Sciatic nerve (tissue), 2 donors: ENCODE measurements around the gene IQCK. TPM values are rescaled to one million over a fixed set of nuclear protein-coding genes. Genes with fewer than 3 reads are reported as not detected.

ENCODE experiments used
- ATAC-seq: fragments of 200-7000 bp; cut with Tn5 transposase; one replicate; pipeline ENCODE4 v1.9.1; 2020; ENCODE audit warnings: mild to moderate bottlenecking, moderate library complexity
- DNase-seq: peaks from one replicate; pipeline ENCODE4 v3.0.0-alpha.2; 2020; ENCODE audit warnings: low spot score
- intact Hi-C: fragments of 100-400 bp; cut with DNase I; formaldehyde crosslinking; loops from one replicate; pipeline ENCODE4 v1.14.2; 2022
- total RNA-seq: library from RNA; stranded (reverse); fragmentation: NEBNext Ultra II Directional; extraction: Animal tissue kit (Norgen Biotek cat#: 25700); gene quantifications from one replicate; pipeline ENCODE4 v1.2.1, GENCODE V29; 2021
- donor health status: DM: no; HTN: no; CAD: no.
- donor health status: DM: no; HTN: no; CAD: no.

The IQCK gene
- total RNA-seq, 1 donor from 2014 or later = 24.5 TPM

- DNase-seq = no peak
- intact Hi-C loops = no loop called here
- ATAC-seq = no peak
These were observed 125.3 kb downstream of the IQCK start for GRCh38 chr16:19843371-19843770.

- DNase-seq (no peak), ATAC-seq (no peak)
- intact Hi-C loops = no loop called here
These were observed 127.0 kb downstream of the IQCK start for GRCh38 chr16:19844945-19845641.

DNA sequence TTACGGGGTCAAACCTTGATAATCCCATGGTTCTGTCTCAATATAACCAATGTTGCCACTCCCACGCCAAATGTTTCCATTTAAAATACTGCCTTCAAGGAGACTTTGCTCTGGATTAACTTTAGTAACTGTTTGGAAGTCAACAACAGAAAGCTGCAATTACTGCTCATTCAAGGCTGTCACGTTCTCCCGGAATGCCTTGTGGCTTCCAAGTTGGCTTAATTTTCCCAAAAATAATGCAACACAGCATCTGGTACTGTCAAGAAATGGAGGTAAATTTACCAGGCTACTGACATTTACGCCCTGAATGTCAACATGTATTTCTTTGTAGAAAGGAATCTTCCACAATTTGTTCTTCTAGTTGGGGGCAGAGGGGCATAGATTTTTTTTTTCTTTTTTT, 128.4 kb downstream of the IQCK start:
- ATAC-seq (no peak), DNase-seq (no peak)
- intact Hi-C loops = no loop called here

DNA sequence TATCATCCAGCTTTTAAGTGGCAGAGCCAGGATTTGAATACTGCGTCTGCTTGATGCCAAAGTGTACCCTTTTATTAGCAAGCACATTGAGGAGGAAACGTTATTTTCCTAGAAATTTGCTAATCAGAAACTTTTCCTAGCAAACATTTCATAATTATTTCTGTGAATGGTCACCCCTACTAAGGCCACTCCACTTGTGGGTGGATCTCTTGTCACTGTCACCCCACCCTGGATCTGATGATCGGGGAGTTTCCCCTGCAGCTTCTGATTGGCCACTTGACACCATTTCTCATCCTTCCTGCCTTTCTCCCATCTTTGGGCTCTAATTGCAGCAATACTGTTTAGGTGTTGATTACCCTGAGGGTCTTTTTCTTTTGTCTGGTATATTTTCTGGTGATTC, 130.7 kb downstream of the IQCK start:
- no peak for DNase-seq
- intact Hi-C loops = no loop called here
- ATAC-seq = no peak

GRCh38 chr16:19850131-19850817, 132.2 kb downstream of the IQCK start:
- no peak for DNase-seq
- no peak for ATAC-seq

GRCh38 chr16:19851476-19851875, 133.4 kb downstream of the IQCK start:
- no peak for ATAC-seq
- intact Hi-C loops = no loop called here
- DNase-seq = no peak

More at GRCh38 chr16:19850131-19850817, 132.2 kb downstream of the IQCK start:
- intact Hi-C loops = no loop called here

DNA sequence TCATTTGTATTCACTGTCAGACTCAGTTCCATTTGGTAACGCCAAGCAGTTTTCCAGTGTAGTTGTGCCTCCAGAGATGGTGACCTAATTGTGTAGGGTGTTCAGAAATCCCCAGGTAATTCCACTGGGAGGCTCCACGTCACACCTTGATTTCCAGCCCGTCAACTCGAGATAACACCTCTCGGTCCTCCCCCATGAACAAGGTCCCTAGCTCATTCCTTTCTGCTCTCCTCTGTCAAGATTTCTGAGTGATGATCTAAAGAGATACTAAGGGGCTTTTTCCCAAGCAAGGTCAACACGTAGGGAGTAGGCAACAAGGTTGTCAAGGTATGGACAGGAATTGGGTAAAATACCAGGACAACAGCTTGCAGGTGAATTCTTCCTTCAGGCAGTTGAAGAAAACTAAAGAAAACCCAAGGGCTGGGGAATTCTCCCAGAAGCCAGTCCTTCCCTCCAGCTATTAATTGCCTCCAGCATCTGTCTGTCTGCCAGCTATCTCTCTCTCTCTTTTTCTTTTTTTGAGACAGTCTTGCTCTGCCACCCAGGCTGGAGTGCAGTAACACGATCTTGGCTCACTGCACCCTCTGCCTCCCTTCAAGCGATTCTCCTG, 135.2 kb downstream of the IQCK start:
- intact Hi-C loops = no loop called here
- ATAC-seq = no peak
- no peak for DNase-seq

GRCh38 chr16:19853742-19854542, 135.9 kb downstream of the IQCK start:
- intact Hi-C loops = no loop called here
- no peak for ATAC-seq
- no peak for DNase-seq

GRCh38 chr16:19854543-19854876, 136.4 kb downstream of the IQCK start:
- intact Hi-C loops = no loop called here
- no peak for DNase-seq
- ATAC-seq = no peak

DNA sequence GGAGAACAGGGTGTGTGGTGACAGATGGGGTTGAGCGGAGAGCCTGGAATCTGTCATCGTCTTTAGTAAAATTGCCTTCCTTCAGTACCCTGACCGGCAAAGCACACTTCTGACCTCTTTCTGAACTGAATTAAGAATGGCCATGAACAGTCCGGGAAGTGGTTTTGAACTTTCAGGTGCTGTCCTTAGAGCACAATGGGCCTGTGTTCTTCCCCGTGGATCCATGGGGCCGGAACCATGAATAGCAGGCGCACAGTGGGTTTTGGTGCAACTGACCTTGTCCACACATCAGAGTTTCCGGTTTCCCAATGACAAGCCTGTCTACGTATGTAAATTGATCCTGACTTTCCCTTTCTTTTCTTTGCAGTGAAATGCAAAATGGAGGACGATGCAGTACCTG, 138.0 kb downstream of the IQCK start:
- intact Hi-C loops = no loop called here
- ATAC-seq (peak; percentile 38), DNase-seq (peak; percentile 31)

- intact Hi-C loops = no loop called here
- ATAC-seq = no peak
- DNase-seq = peak; percentile 15
These were observed 139.7 kb downstream of the IQCK start for GRCh38 chr16:19857593-19858339.

GRCh38 chr16:19858340-19859018, 140.4 kb downstream of the IQCK start:
- no peak for ATAC-seq
- intact Hi-C loops = no loop called here
- no peak for DNase-seq

DNA sequence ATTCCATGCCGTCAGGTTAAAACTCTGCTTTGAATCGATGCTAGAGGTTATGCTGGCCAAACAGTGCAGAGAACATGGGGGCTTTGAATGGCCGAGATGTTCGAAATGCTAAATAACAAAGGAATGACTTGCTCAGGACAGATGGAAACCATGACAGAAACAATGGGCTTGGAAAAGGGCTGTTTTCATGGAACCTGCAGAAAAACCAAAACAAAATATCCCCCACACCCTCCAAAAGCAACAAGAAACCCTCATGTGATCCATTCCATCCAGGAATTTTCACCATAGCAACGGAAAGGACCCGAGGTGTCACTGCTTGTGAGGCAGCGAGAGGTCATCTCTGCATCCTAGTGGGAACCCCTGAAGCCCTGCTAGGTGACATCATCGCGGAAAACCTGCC, 141.1 kb downstream of the IQCK start:
- no peak for ATAC-seq
- intact Hi-C loops = no loop called here
- no peak for DNase-seq

DNA sequence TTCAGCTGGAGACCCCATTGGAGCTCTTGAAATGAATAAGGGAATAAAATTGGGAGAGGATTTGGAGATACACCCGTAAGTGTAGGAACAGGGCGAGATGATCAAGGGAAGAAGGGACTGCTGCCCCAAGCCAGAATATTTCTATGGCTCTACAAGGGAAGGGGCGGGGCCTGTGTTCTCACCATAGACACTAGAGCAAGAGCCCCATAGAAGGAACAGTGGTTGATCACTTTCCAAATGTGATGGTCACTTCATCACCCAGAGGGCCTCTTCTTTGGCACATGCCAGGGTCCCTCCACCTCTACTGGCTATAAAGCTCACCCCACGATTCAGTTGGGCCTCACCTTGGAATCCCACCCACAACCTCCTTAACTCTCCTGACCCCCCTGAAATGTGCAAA, 141.5 kb downstream of the IQCK start:
- DNase-seq (no peak), ATAC-seq (no peak)
- intact Hi-C loops = no loop called here

DNA sequence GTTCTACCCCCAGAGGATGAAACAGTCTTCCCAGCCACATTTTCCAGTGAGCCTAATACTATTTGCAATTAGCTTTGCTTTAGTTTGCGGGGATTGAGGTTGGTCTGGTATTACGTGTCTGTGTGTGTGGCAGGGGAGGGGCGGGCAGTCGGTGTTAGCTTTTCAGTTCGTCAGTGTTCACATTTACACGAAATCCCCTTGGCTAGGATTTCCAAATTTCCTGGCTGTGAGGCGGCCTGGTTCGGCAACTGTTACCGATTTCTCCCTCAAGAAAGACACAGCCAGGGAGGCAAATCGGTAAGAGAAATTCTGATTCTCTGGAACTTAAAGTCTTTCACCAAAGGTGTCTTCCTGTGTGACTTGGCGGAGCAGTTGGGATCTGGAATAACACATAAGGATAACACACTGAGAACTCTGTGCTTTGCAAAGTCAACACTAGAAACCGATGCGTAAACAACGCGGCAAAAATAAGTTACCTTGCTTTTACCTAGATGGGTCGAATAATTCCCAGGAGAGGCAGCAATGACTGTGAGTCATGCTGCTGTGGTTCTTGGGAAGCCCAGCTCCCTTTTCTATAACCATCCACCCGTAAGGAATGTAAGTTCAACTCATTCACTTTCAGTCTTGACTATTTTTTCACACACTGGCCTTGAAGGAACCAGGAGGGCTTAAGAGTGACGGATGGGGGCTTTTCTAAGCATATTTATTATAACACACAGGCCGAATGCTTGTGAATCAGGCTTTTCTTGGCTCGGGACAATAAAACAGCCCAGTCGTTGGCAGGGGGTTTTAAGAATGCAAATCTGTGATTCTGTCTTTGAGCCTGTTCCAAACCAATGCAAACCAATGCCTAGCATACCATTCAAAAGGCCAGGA, 142.3 kb downstream of the IQCK start:
- DNase-seq (no peak), ATAC-seq (no peak)
- intact Hi-C loops = no loop called here

- ATAC-seq (no peak), DNase-seq (no peak)
- intact Hi-C loops = no loop called here
These were observed 143.1 kb downstream of the IQCK start for GRCh38 chr16:19861133-19861532.

GRCh38 chr16:19861811-19862327, 143.8 kb downstream of the IQCK start:
- DNase-seq (peak; percentile 70), ATAC-seq (peak; percentile 89)
- intact Hi-C loops = no loop called here
